Colonic mucosa (tissue), 4 donors: Measurements from ENCODE around the gene SOX12. TPM values are rescaled to one million over a fixed set of nuclear protein-coding genes. Genes with fewer than 3 reads are reported as not detected.
"Not testable (repeated sequence)": the region's sequence is repeated elsewhere in the genome, so short reads cannot be mapped to it uniquely, and the experiment has no call there.

ENCODE experiments used
- DNase-seq: peaks from one replicate; pipeline ENCODE4 v3.0.0-alpha.2; 2020
- H3K27ac ChIP-seq: fragments of 200-600 bp; one replicate; pipeline ENCODE4 v1.8.0; 2021
- H3K27me3 ChIP-seq: fragments of 200-600 bp; one replicate; pipeline ENCODE4 v1.8.0; 2021
- H3K36me3 ChIP-seq: fragments of 200-600 bp; one replicate; pipeline ENCODE4 v1.8.0; 2021
- H3K4me1 ChIP-seq: fragments of 200-600 bp; one replicate; pipeline ENCODE4 v1.8.0; 2021; ENCODE audit warnings: mild to moderate bottlenecking
- H3K4me3 ChIP-seq: fragments of 200-600 bp; one replicate; pipeline ENCODE4 v1.8.0; 2021
- H3K9ac ChIP-seq, 2 donors: one replicate each; pipeline ENCODE4 v1.7.0; 2013; ENCODE audit warnings: control low read depth in 2 of 2, low read depth in 2 of 2, low read length in 2 of 2
- H3K9me3 ChIP-seq: fragments of 200-600 bp; one replicate; pipeline ENCODE4 v1.8.0; 2021
- CTCF ChIP-seq: fragments of 200-600 bp; IDR thresholded peaks from one replicate; pipeline ENCODE4 v1.8.0; 2022; ENCODE audit warnings: antibody characterized with exemption, mild to moderate bottlenecking
- intact Hi-C: fragments of 100-400 bp; cut with DNase I; formaldehyde crosslinking; loops from one replicate; pipeline ENCODE4 v1.14.1; 2022
- total RNA-seq, 2 donors: library from RNA; stranded (reverse); fragmentation: NEBNext Ultra II Directional in 1 of 2; extraction: Animal tissue kit (Norgen Biotek cat#: 25700) in 1 of 2; gene quantifications; one replicate each; pipeline ENCODE4 v1.2.1, GENCODE V29; 2021
- donor health status: healthy.
- donor health status: DM: no; HTN: no; CAD: no.
- donor health status: DM: no; HTN: no; CAD: no.

Gene SOX12
- total RNA-seq, 2 donors from 2014 or later = 5.0 to 7.5 TPM

- DNase-seq = no peak
- H3K27me3 ChIP-seq = no peaks in the 10 kb centered on the region
- no peaks in the 10 kb centered on the region for H3K9me3 ChIP-seq
- no peaks in the 10 kb centered on the region for H3K4me1 ChIP-seq
- intact Hi-C loops = loop anchor here (10.0 kb wide), 1 partner anchor 54 kb away; no protein-coding TSS in a partner anchor
- no peak overlapping the region for H3K27ac ChIP-seq
- no peak overlapping the region for H3K9ac ChIP-seq
- no peak overlapping the region for H3K4me3 ChIP-seq
- no peaks in the 10 kb centered on the region for H3K36me3 ChIP-seq
- TF ChIP-seq CTCF = no peak
These were observed 3.8 kb downstream of the SOX12 start for GRCh38 chr20:328975-329695.

- DNase-seq = no peak
These were observed 4.5 kb downstream of the SOX12 start for GRCh38 chr20:329851-330232.

GRCh38 chr20:330233-331149, 5.1 kb downstream of the SOX12 start:
- Histone ChIP-seq H3K4me1 (no peaks in the 10 kb centered on the region), H3K9me3 (no peaks in the 10 kb centered on the region), H3K9ac (no peak overlapping the region), H3K36me3 (no peaks in the 10 kb centered on the region), H3K27me3 (no peaks in the 10 kb centered on the region), H3K27ac (no peak overlapping the region), H3K4me3 (no peak overlapping the region)
- no peak for DNase-seq
- intact Hi-C loops = loop anchor here (5.0 kb wide), 1 partner anchor 123 kb away; no protein-coding TSS in a partner anchor
- TF ChIP-seq CTCF = peak; percentile 77

More at GRCh38 chr20:329851-330232, 4.5 kb downstream of the SOX12 start:
- Histone ChIP-seq H3K36me3 (no peaks in the 10 kb centered on the region), H3K9me3 (no peaks in the 10 kb centered on the region), H3K27ac (no peak overlapping the region), H3K4me3 (no peak overlapping the region), H3K27me3 (no peaks in the 10 kb centered on the region), H3K4me1 (no peaks in the 10 kb centered on the region), H3K9ac (no peak overlapping the region)
- no peak for TF ChIP-seq CTCF
- intact Hi-C loops = loop anchor here (5.0 to 10.0 kb wide), 2 partner anchors 55 to 123 kb away; no protein-coding TSS in a partner anchor

DNA sequence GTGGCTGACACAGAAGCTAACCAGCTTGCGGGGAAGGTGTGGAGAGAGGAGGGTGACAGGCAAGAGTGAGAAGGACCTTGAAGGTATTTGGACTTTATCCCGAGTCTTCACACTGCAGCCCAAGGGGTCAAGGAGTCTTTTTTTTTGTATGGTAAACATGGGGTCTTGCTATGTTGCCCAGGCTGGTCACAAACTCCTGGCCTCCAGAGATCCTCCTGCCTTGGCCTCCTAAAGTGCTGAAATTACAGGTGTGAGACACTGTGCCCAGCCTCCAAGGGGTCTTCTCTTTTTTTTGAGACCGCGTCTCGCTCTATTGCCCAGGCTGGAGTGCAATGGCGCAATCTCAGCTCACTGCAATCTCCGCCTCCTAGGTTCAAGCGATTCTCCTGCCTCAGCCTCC, 9.2 kb downstream of the SOX12 start:
- H3K9me3 ChIP-seq = no peaks in the 10 kb centered on the region
- no peaks in the 10 kb centered on the region for H3K4me1 ChIP-seq
- no peak for DNase-seq
- no peaks in the 10 kb centered on the region for H3K27me3 ChIP-seq
- no peak overlapping the region for H3K9ac ChIP-seq
- intact Hi-C loops = loop anchor here (5.0 kb wide), 1 partner anchor 127 kb away; no protein-coding TSS in a partner anchor
- no peak overlapping the region for H3K27ac ChIP-seq
- no peak overlapping the region for H3K4me3 ChIP-seq
- no peaks in the 10 kb centered on the region for H3K36me3 ChIP-seq
- no peak for TF ChIP-seq CTCF

DNA sequence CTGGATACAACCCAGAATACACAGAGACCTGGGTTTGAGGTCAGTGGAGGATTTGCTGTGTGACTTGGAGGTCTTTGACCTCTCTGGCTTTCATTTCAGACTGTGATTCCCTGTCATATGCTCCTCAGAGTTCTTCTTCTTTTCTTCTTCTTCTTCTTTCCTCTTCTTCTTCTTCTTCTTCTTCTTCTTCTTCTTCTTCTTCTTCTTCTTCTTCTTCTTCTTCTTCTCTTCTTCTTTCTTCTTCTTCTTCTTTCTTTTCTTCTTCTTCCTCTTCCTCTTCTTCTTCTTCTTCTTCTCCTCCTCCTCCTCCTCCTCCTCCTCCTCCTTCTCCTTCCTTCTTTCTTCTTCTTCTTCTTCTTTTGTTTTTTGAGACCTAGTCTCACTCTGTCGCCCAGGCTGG, 10.7 kb downstream of the SOX12 start:
- H3K4me1 ChIP-seq, H3K36me3 ChIP-seq, DNase-seq, H3K4me3 ChIP-seq, H3K27me3 ChIP-seq, H3K9ac ChIP-seq, intact Hi-C loops, H3K27ac ChIP-seq, H3K9me3 ChIP-seq: not testable (repeated sequence)
